HepG2 (cell line): ENCODE results near the gene OSGEPL1. TPM values are rescaled to one million over a fixed set of nuclear protein-coding genes. Genes with fewer than 3 reads are reported as not detected.
A peak's percentile ranks its signal among the peaks of the same experiment; 100 is the strongest.

Source experiments
- CREM ChIP-seq, 2 experiments: sonication (generic) in 1 of 2; formaldehyde crosslinking in 1 of 2; IDR thresholded peaks; 2 replicates each; pipeline versions ENCODE4 v1.4.0 to v1.6.1; 2016 to 2020; ENCODE audit warnings: antibody characterized with exemption in 1 of 2, mild to moderate bottlenecking in 1 of 2, missing genetic modification reagents in 1 of 2
- FOSL1 ChIP-seq: sonication (generic); formaldehyde crosslinking; IDR thresholded peaks from 2 replicates; pipeline ENCODE4 v1.9.0; 2021; ENCODE audit warnings: missing genetic modification reagents, borderline replicate concordance
- FOXA3 ChIP-seq: IDR thresholded peaks from 2 replicates; pipeline ENCODE4 v1.6.1; 2016; ENCODE audit warnings: missing genetic modification reagents, missing compliant biosample characterization
- FOXP1 ChIP-seq, 2 experiments: fragments of 450-650 bp in 1 of 2; IDR thresholded peaks; 2 replicates each; pipeline ENCODE4 v1.6.1; 2017 to 2018; ENCODE audit warnings: antibody characterized with exemption in 1 of 2
- MAZ ChIP-seq, 2 experiments: sonication (generic) in 1 of 2; formaldehyde crosslinking in 1 of 2; IDR thresholded peaks; 2 replicates each; pipeline versions ENCODE4 v1.5.0 to v1.6.1; 2012 to 2020; ENCODE audit warnings: low read depth in 2 of 2, mild to moderate bottlenecking in 2 of 2, borderline replicate concordance in 1 of 2, improper control_type of control experiment in 1 of 2, low read length in 1 of 2, missing genetic modification reagents in 1 of 2, moderate library complexity in 1 of 2
- MYNN ChIP-seq: sonication (generic); formaldehyde crosslinking; IDR thresholded peaks from 2 replicates; pipeline ENCODE4 v1.4.0; 2020; ENCODE audit warnings: mild to moderate bottlenecking, low read depth, missing genetic modification reagents
- POGZ ChIP-seq: sonication (generic); formaldehyde crosslinking; IDR thresholded peaks from 2 replicates; pipeline ENCODE4 v1.4.0; 2020; ENCODE audit warnings: mild to moderate bottlenecking, missing genetic modification reagents
- RORA ChIP-seq: sonication (generic); formaldehyde crosslinking; IDR thresholded peaks from 2 replicates; pipeline ENCODE4 v1.5.0; 2020; ENCODE audit warnings: mild to moderate bottlenecking, missing genetic modification reagents, moderate library complexity
- SETDB1 ChIP-seq: sonication (generic); formaldehyde crosslinking; IDR thresholded peaks from 2 replicates; pipeline ENCODE4 v1.5.1; 2020; ENCODE audit warnings: missing genetic modification reagents, mild to moderate bottlenecking, borderline replicate concordance
- ZNF160 ChIP-seq: sonication (generic); formaldehyde crosslinking; IDR thresholded peaks from 2 replicates; pipeline ENCODE4 v1.8.0; 2022; ENCODE audit warnings: mild to moderate bottlenecking, inconsistent platforms, missing genetic modification reagents
- ZNF431 ChIP-seq: sonication (generic); formaldehyde crosslinking; IDR thresholded peaks from 2 replicates; pipeline ENCODE4 v1.9.0; 2022; ENCODE audit warnings: missing genetic modification reagents, low read depth, mild to moderate bottlenecking, borderline replicate concordance
- ZNF775 ChIP-seq: sonication (generic); formaldehyde crosslinking; IDR thresholded peaks from 2 replicates; pipeline ENCODE4 v1.4.0; 2020; ENCODE audit warnings: missing genetic modification reagents, mild to moderate bottlenecking, moderate library complexity, borderline replicate concordance
- polyA plus RNA-seq, 8 experiments: library from polyadenylated mRNA; depleted of rRNA in 3 of 8; stranded (reverse) in 7 of 8; unstranded in 1 of 8; fragments of >200 nt; fragmentation: Illumina TruSeq in 4 of 8; extraction: Trizol in 4 of 8; gene quantifications; 2 replicates each; pipeline versions ENCODE4 v1.2.1 to v1.2.3, GENCODE V29; 2011 to 2016; ENCODE audit warnings: low read depth in 4 of 8, missing spikeins in 1 of 8, mixed read lengths in 1 of 8; ENCODE audit not compliant: insufficient read depth in 1 of 8
- total RNA-seq, 5 experiments: library from RNA; depleted of rRNA; stranded (reverse); fragments of >200 nt; fragmentation: Illumina TruSeq; extraction: Trizol; gene quantifications; 2 replicates each; pipeline ENCODE4 v1.2.3, GENCODE V29; 2016; ENCODE audit warnings: low read depth in 1 of 5
- TF ChIP-seq, protein P1 (sequence below): sonication (generic); formaldehyde crosslinking; IDR thresholded peaks from 2 replicates; pipeline ENCODE4 v1.5.1; 2020; ENCODE audit warnings: missing genetic modification reagents, mild to moderate bottlenecking, borderline replicate concordance
- TF ChIP-seq, protein P2 (sequence below): sonication (generic); formaldehyde crosslinking; IDR thresholded peaks from 2 replicates; pipeline ENCODE4 v1.4.0; 2020; ENCODE audit warnings: missing genetic modification reagents
- TF ChIP-seq, protein P3 (sequence below): sonication (generic); formaldehyde crosslinking; IDR thresholded peaks from 2 replicates; pipeline ENCODE4 v1.5.0; 2020; ENCODE audit warnings: missing genetic modification reagents
- TF ChIP-seq, protein P4 (sequence below): sonication (generic); formaldehyde crosslinking; conservative IDR thresholded peaks from 2 replicates; pipeline ENCODE4 v1.8.0; 2022; ENCODE audit warnings: low read depth, missing genetic modification reagents

Gene OSGEPL1
- total and polyA plus RNA-seq, 2 of the 13 experiments (the other 11 are each of a cell fraction or from before 2014, with no cell fraction given): 10.2 to 10.8 TPM

DNA sequence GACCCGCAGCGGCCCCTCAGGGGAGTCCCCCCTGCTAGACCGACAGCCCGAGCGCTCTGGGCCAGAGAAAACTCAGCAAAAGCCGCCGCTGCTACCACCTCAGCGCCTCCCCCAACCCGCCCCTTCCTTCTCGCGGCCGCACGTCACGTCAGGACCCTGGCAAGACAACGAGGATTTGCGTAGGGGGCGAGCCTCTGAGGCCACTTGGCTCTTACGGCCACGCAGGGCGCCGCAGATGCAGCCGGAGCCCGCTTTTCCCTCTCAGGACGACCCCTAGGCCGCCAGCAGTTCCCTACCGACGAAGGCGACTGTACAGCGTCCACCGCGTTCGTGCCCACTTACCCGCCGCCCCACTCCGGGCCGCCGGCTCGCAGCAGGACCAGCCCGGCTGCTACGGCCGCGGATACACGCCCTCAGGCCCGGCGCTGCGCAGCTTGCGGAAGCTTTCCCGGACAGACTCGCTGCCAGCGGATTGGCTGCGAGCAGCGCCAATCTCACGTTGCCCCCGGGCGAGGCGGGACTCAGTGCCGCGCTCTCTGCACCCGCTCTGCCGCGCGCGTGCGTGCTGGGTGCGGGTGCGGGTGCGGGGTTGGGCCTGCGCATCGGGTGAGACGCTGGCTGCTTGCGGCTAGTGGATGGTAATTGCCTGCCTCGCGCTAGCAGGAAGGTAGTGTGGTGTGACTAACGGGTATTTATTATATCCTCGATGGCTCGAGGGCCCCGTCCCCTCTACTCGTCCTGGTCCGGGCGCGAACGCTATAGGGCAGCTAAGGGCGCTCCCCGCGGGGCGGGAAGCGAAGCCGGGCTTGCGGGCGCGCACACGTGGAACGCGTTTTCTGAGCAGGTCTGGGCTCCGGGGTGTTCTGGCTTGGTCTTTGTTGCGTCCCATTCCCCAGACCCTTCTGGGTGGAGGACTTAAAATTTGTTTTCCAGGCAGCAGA, 21.6 kb upstream of the OSGEPL1 start, which contains the start of the genes ORMDL1 and PMS1 (continued):
- TF ChIP-seq, protein P1, sequence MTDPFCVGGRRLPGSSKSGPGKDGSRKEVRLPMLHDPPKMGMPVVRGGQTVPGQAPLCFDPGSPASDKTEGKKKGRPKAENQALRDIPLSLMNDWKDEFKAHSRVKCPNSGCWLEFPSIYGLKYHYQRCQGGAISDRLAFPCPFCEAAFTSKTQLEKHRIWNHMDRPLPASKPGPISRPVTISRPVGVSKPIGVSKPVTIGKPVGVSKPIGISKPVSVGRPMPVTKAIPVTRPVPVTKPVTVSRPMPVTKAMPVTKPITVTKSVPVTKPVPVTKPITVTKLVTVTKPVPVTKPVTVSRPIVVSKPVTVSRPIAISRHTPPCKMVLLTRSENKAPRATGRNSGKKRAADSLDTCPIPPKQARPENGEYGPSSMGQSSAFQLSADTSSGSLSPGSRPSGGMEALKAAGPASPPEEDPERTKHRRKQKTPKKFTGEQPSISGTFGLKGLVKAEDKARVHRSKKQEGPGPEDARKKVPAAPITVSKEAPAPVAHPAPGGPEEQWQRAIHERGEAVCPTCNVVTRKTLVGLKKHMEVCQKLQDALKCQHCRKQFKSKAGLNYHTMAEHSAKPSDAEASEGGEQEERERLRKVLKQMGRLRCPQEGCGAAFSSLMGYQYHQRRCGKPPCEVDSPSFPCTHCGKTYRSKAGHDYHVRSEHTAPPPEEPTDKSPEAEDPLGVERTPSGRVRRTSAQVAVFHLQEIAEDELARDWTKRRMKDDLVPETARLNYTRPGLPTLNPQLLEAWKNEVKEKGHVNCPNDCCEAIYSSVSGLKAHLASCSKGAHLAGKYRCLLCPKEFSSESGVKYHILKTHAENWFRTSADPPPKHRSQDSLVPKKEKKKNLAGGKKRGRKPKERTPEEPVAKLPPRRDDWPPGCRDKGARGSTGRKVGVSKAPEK: 0 out of 2 replicates have a peak, but pooled peaks have one; percentile 76
- TF ChIP-seq ZNF160 (CRISPR knock-in tag): peak; percentile 97
- peak; percentile 41; the same call in 1 of the 2 replicates for TF ChIP-seq MYNN (CRISPR knock-in tag)
- TF ChIP-seq, protein P2, sequence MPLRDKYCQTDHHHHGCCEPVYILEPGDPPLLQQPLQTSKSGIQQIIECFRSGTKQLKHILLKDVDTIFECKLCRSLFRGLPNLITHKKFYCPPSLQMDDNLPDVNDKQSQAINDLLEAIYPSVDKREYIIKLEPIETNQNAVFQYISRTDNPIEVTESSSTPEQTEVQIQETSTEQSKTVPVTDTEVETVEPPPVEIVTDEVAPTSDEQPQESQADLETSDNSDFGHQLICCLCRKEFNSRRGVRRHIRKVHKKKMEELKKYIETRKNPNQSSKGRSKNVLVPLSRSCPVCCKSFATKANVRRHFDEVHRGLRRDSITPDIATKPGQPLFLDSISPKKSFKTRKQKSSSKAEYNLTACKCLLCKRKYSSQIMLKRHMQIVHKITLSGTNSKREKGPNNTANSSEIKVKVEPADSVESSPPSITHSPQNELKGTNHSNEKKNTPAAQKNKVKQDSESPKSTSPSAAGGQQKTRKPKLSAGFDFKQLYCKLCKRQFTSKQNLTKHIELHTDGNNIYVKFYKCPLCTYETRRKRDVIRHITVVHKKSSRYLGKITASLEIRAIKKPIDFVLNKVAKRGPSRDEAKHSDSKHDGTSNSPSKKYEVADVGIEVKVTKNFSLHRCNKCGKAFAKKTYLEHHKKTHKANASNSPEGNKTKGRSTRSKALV (CRISPR knock-in tag): peak; percentile 87
- TF ChIP-seq, protein P3, sequence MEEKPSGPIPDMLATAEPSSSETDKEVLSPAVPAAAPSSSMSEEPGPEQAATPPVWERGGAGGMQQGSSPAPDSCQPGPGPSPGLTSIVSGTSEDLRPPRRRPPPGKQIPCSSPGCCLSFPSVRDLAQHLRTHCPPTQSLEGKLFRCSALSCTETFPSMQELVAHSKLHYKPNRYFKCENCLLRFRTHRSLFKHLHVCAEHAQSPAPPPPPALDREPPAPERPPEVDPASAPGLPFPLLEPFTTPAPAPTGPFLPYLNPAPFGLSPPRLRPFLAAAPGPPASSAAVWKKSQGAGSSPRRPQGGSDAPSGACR (CRISPR knock-in tag): peak; percentile 72; the same call in 1 of the 2 replicates
- 0 out of 2 replicates have a peak, but pooled peaks have one; percentile 22 for TF ChIP-seq ZNF775 (CRISPR knock-in tag)
- TF ChIP-seq, protein P4, sequence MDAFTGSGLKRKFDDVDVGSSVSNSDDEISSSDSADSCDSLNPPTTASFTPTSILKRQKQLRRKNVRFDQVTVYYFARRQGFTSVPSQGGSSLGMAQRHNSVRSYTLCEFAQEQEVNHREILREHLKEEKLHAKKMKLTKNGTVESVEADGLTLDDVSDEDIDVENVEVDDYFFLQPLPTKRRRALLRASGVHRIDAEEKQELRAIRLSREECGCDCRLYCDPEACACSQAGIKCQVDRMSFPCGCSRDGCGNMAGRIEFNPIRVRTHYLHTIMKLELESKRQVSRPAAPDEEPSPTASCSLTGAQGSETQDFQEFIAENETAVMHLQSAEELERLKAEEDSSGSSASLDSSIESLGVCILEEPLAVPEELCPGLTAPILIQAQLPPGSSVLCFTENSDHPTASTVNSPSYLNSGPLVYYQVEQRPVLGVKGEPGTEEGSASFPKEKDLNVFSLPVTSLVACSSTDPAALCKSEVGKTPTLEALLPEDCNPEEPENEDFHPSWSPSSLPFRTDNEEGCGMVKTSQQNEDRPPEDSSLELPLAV: no peak
- TF ChIP-seq FOXA3: peak; percentile 57; the same call in 1 of the 2 replicates
- TF ChIP-seq MAZ (IDR thresholded peaks at IDR 0.05; ENCODE audit: borderline replicate concordance, low read depth, low read length): peak; percentile 54; the same call in 1 of the 2 replicates
- peak; percentile 91 for TF ChIP-seq MAZ (CRISPR knock-in tag; IDR thresholded peaks at IDR 0.05; ENCODE audit: low read depth)
- peak; percentile 75; the same call in 1 of the 2 replicates for TF ChIP-seq RORA (CRISPR knock-in tag)
- TF ChIP-seq ZNF431: peak; percentile 92; the same call in 1 of the 2 replicates
- no peak for TF ChIP-seq SETDB1
- peak; percentile 99 for TF ChIP-seq POGZ (CRISPR knock-in tag)
- 0 out of 2 replicates have a peak, but pooled peaks have one; percentile 42 for TF ChIP-seq FOSL1
- no peak for TF ChIP-seq FOXP1 (IDR thresholded peaks at IDR 0.05)
- TF ChIP-seq FOXP1 (CRISPR knock-in tag; IDR thresholded peaks at IDR 0.05): no peak; the same call in 1 of the 2 replicates
- TF ChIP-seq CREM (IDR thresholded peaks at IDR 0.05): peak; percentile 76
- TF ChIP-seq CREM (CRISPR knock-in tag; IDR thresholded peaks at IDR 0.05): peak; percentile 30; the same call in 1 of the 2 replicates
